H1 (cell line): ENCODE data around the gene GK2. TPM values are rescaled to one million over a fixed set of nuclear protein-coding genes. Genes with fewer than 3 reads are reported as not detected.

Source experiments
- CTCF ChIA-PET: fragments of 300-600 bp; sonication (Branson Sonifier 250); formaldehyde crosslinking; loops from one replicate; lab custom pipeline; 2021; ENCODE audit not compliant: partially characterized antibody; lab: Charles Lee
- POLR2A ChIA-PET: fragments of 300-600 bp; sonication (Branson Sonifier 250); formaldehyde crosslinking; loops from one replicate; lab custom pipeline; 2021; ENCODE audit warnings: inconsistent platforms; ENCODE audit not compliant: partially characterized antibody; lab: Charles Lee
- DNase-seq, 2 experiments: peaks; one replicate each; pipeline versions ENCODE4 v3.0.0 to v3.0.0-alpha.2; 2010 to 2022; ENCODE audit warnings: low spot score in 2 of 2, low read depth in 1 of 2, mixed read lengths in 1 of 2
- FAIRE-seq: peaks from 2 replicates; lab custom pipeline; 2011; peaks lifted over from hg19 to GRCh38; lab: Jason Lieb, UNC
- H2AFZ ChIP-seq: 2 replicates; pipeline ENCODE4 v1.8.1; 2012; ENCODE audit warnings: low read length, inconsistent platforms
- H2AK5ac ChIP-seq: 2 replicates; pipeline ENCODE4 v1.6.1; 2013; ENCODE audit warnings: low read depth, low read length
- H2BK120ac ChIP-seq: replicated peaks from 2 replicates; pipeline ENCODE3; 2013; ENCODE audit warnings: low read depth, low read length, inconsistent platforms
- H2BK12ac ChIP-seq: 2 replicates; pipeline ENCODE4 v1.6.1; 2013; ENCODE audit warnings: low read depth, low read length
- H2BK15ac ChIP-seq: 2 replicates; pipeline ENCODE4 v1.6.1; 2013; ENCODE audit warnings: low read length
- H2BK20ac ChIP-seq: 2 replicates; pipeline ENCODE4 v1.6.1; 2013; ENCODE audit warnings: low read length
- H2BK5ac ChIP-seq: 2 replicates; pipeline ENCODE4 v1.6.1; 2013; ENCODE audit warnings: low read depth, low read length
- H3K14ac ChIP-seq: 2 replicates; pipeline ENCODE4 v1.6.1; 2013; ENCODE audit warnings: inconsistent platforms; ENCODE audit not compliant: insufficient read length
- H3K18ac ChIP-seq: 2 replicates; pipeline ENCODE4 v1.6.1; 2013; ENCODE audit warnings: low read length; ENCODE audit errors: extremely low read depth
- H3K23ac ChIP-seq: 2 replicates; pipeline ENCODE4 v1.6.1; 2013; ENCODE audit warnings: inconsistent platforms; ENCODE audit not compliant: insufficient read length
- H3K23me2 ChIP-seq: 2 replicates; pipeline ENCODE4 v1.6.1; 2013; ENCODE audit warnings: low read depth, low read length
- H3K27ac ChIP-seq: 2 replicates; pipeline ENCODE4 v1.6.1; 2011; ENCODE audit warnings: low read depth, low read length, inconsistent platforms
- H3K27me3 ChIP-seq, 4 experiments: replicated peaks in 1 of 4; 1 replicate in 1 of 4; 2 replicates in 3 of 4; pipeline versions ENCODE4 v1.6.1 to v1.8.1; 2011 to 2013; ENCODE audit warnings: low read length in 3 of 4, mild to moderate bottlenecking in 3 of 4, inconsistent platforms in 2 of 4, mixed read lengths in 2 of 4, moderate library complexity in 1 of 4; ENCODE audit not compliant: control insufficient read depth in 3 of 4, insufficient read depth in 3 of 4; ENCODE audit errors: extremely low read depth in 1 of 4
- H3K36me3 ChIP-seq, 4 experiments: 2 replicates each; pipeline versions ENCODE4 v1.6.1 to v1.8.1; 2011 to 2013; ENCODE audit warnings: mild to moderate bottlenecking in 4 of 4, low read length in 3 of 4, moderate library complexity in 2 of 4, control low read depth in 1 of 4, inconsistent platforms in 1 of 4; ENCODE audit not compliant: insufficient read depth in 4 of 4, control insufficient read depth in 2 of 4
- H3K4ac ChIP-seq: replicated peaks from 2 replicates; pipeline ENCODE3; 2013; ENCODE audit warnings: low read length, low read depth, mixed read lengths, inconsistent platforms; ENCODE audit not compliant: insufficient read length
- H3K4me1 ChIP-seq, 4 experiments: replicated peaks in 1 of 4; 1 replicate in 1 of 4; 2 replicates in 3 of 4; pipeline versions ENCODE4 v1.6.1 to v1.8.1; 2011 to 2013; ENCODE audit warnings: low read length in 3 of 4, inconsistent platforms in 2 of 4, mixed read lengths in 1 of 4; ENCODE audit not compliant: insufficient read depth in 4 of 4, control insufficient read depth in 3 of 4
- H3K4me2 ChIP-seq, 2 experiments: 2 replicates each; pipeline versions ENCODE4 v1.6.1 to v1.8.1; 2011 to 2013; ENCODE audit warnings: low read depth in 2 of 2, low read length in 2 of 2, control low read depth in 1 of 2, inconsistent platforms in 1 of 2, mild to moderate bottlenecking in 1 of 2; ENCODE audit not compliant: insufficient read depth in 1 of 2
- H3K4me3 ChIP-seq, 4 experiments: fragments of 200-600, 300-600 bp in 1 of 4; sonication (generic), shearing (Covaris generic), sonication (Bioruptor Twin) in 1 of 4; 2 replicates each; pipeline versions ENCODE4 v1.5.1 to v1.8.1; 2011 to 2016; ENCODE audit warnings: low read length in 4 of 4, low read depth in 3 of 4, control low read depth in 2 of 4, inconsistent platforms in 2 of 4, mild to moderate bottlenecking in 2 of 4, mixed read lengths in 1 of 4, moderate library complexity in 1 of 4; ENCODE audit not compliant: insufficient read depth in 2 of 4; ENCODE audit errors: extremely low read depth in 1 of 4
- H3K56ac ChIP-seq: replicated peaks from 2 replicates; pipeline ENCODE3; 2013; ENCODE audit warnings: low read depth, mild to moderate bottlenecking, mixed read lengths, low read length, inconsistent platforms; ENCODE audit not compliant: insufficient read length
- H3K79me1 ChIP-seq: 2 replicates; pipeline ENCODE4 v1.6.1; 2013; ENCODE audit warnings: low read depth, low read length, control low read depth
- H3K79me2 ChIP-seq, 2 experiments: 2 replicates each; pipeline versions ENCODE4 v1.6.1 to v1.8.1; 2012 to 2013; ENCODE audit warnings: low read length in 2 of 2, mild to moderate bottlenecking in 2 of 2, inconsistent platforms in 1 of 2; ENCODE audit not compliant: insufficient read depth in 2 of 2, control insufficient read depth in 1 of 2
- H3K9ac ChIP-seq, 4 experiments: replicated peaks in 1 of 4; 1 replicate in 1 of 4; 2 replicates in 3 of 4; pipeline versions ENCODE4 v1.6.1 to v1.8.1; 2011 to 2013; ENCODE audit warnings: low read depth in 3 of 4, low read length in 3 of 4, control low read depth in 2 of 4, mild to moderate bottlenecking in 2 of 4, moderate library complexity in 2 of 4, inconsistent platforms in 1 of 4; ENCODE audit errors: extremely low read depth in 1 of 4
- H3K9me3 ChIP-seq, 2 experiments: 2 replicates each; pipeline versions ENCODE4 v1.6.1 to v1.8.1; 2012 to 2013; ENCODE audit warnings: mild to moderate bottlenecking in 2 of 2, moderate library complexity in 2 of 2, control low read depth in 1 of 2, inconsistent platforms in 1 of 2, low read depth in 1 of 2, low read length in 1 of 2, mixed read lengths in 1 of 2; ENCODE audit not compliant: insufficient read depth in 2 of 2
- H4K20me1 ChIP-seq, 2 experiments: replicated peaks in 1 of 2; 2 replicates each; pipeline versions ENCODE3 to v1.8.1; 2011 to 2013; ENCODE audit warnings: inconsistent platforms in 2 of 2, low read length in 2 of 2, mild to moderate bottlenecking in 1 of 2; ENCODE audit not compliant: insufficient read depth in 2 of 2, control insufficient read depth in 1 of 2
- H4K5ac ChIP-seq: 2 replicates; pipeline ENCODE4 v1.6.1; 2013; ENCODE audit warnings: low read length, low read depth, mixed read lengths, inconsistent platforms; ENCODE audit not compliant: insufficient read length
- H4K8ac ChIP-seq: 2 replicates; pipeline ENCODE4 v1.8.0; 2013; ENCODE audit warnings: mild to moderate bottlenecking, moderate library complexity, low read length, inconsistent platforms; ENCODE audit not compliant: insufficient read depth; ENCODE audit errors: extremely low read depth
- H4K91ac ChIP-seq: replicated peaks from 2 replicates; pipeline ENCODE3; 2013; ENCODE audit warnings: low read length, mixed read lengths, inconsistent platforms; ENCODE audit not compliant: insufficient read length
- CBX5 ChIP-seq: fragments of 300-800, 300-1000 bp; sonication (generic); IDR thresholded peaks from 2 replicates; pipeline ENCODE4 v1.7.1; 2016; ENCODE audit warnings: antibody characterized with exemption, low read length, low read depth
- CHD1 ChIP-seq: IDR thresholded peaks from 2 replicates; pipeline ENCODE4 v1.6.1; 2012; ENCODE audit warnings: low read depth, low read length, improper control_type of control experiment
- HDAC2 ChIP-seq, 2 experiments: fragments of 300-600 bp in 1 of 2; sonication (generic) in 1 of 2; IDR thresholded peaks; 2 replicates each; pipeline ENCODE4 v1.6.1; 2011 to 2012; ENCODE audit warnings: low read depth in 2 of 2, low read length in 2 of 2, mild to moderate bottlenecking in 2 of 2, moderate library complexity in 2 of 2, borderline replicate concordance in 1 of 2, inconsistent platforms in 1 of 2
- MAFK ChIP-seq: IDR thresholded peaks from 2 replicates; pipeline ENCODE4 v1.6.1; 2012; ENCODE audit warnings: low read depth, mild to moderate bottlenecking, improper control_type of control experiment, low read length
- PHF8 ChIP-seq: fragments of 200-600 bp; sonication (generic); conservative IDR thresholded peaks from 2 replicates; pipeline ENCODE4 v1.7.1; 2012; ENCODE audit warnings: low read depth, mild to moderate bottlenecking, inconsistent platforms, low read length, moderate library complexity
- POU5F1 ChIP-seq: IDR thresholded peaks from 2 replicates; pipeline ENCODE4 v1.6.1; 2011; ENCODE audit warnings: low read depth, mild to moderate bottlenecking, low read length, moderate library complexity
- RBBP5 ChIP-seq: IDR thresholded peaks from 2 replicates; pipeline ENCODE4 v1.7.1; 2012; ENCODE audit warnings: low read depth, mild to moderate bottlenecking, inconsistent platforms, low read length, moderate library complexity, borderline replicate concordance
- WGBS, 2 experiments: shearing (Covaris generic) in 1 of 2; methylation state at CpG; one replicate each; pipeline versions ENCODE4 v1.1.6 to v1.1.7; 2013 to 2015; ENCODE audit warnings: low lambda C conversion rate in 2 of 2, mixed read lengths in 2 of 2, inconsistent platforms in 1 of 2, low coverage in 1 of 2, missing lambda C conversion rate in 1 of 2; ENCODE audit not compliant: insufficient replicate concordance in 2 of 2, insufficient coverage in 1 of 2, insufficient read length in 1 of 2; ENCODE audit errors: extremely low coverage in 1 of 2, missing lambda C conversion rate in 1 of 2; 5-methylcytosine and 5-hydroxymethylcytosine counted together
- polyA plus RNA-seq, 7 experiments: library from polyadenylated mRNA; depleted of rRNA in 3 of 7; stranded (reverse) in 5 of 7; unstranded in 2 of 7; fragments of >200 nt in 5 of 7; fragments of 200-250 nt in 2 of 7; gene quantifications; 1 replicate in 5 of 7; 2 replicates in 1 of 7; 4 replicates in 1 of 7; pipeline versions ENCODE4 v1.2.1 to v1.2.3, GENCODE V29; 2011 to 2013; ENCODE audit warnings: missing spikeins in 2 of 7, mixed read lengths in 2 of 7
- total RNA-seq: library from RNA; stranded (reverse); fragmentation: NEBNext Ultra II Directional; extraction: Animal tissue kit (Norgen Biotek cat#: 25700); gene quantifications from 2 replicates; pipeline ENCODE4 v1.2.1, GENCODE V29; 2021
- TF ChIP-seq, protein P1 (sequence below): IDR thresholded peaks from 2 replicates; pipeline ENCODE4 v1.6.1; 2012; ENCODE audit warnings: low read length, inconsistent platforms

Gene GK2
- total and polyA plus RNA-seq, 2 of the 8 experiments (the other 6 are each of a cell fraction or from before 2014, with no cell fraction given): not detected

DNA sequence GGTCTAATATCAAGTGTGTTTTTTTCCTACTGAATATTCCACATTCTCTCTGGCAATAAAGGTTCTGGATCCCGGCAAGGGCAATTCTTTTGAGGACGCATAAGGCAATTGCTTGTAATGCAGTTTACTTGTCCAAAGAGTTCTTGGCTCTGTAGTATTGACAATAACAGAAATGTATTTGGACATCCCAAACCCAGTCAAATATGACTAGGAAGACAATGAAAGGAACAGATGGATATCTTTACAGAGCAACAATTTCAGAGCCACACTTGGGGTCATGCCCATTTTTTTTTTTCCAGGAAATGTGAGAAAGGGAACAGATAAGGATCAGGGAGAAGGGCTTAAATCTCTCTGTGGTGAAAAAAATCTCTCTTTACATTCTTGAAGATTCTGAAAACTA lies 12.2 kb downstream of the GK2 start:
- Histone ChIP-seq H2BK120ac (no peak overlapping the region), H3K79me2 (no peaks in the 10 kb centered on the region), H3K23me2 (no peaks in the 10 kb centered on the region), H4K8ac (no peak overlapping the region), H3K27me3 (no peaks in the 10 kb centered on the region), H2AK5ac (no peak overlapping the region), H3K79me1 (no peaks in the 10 kb centered on the region), H3K18ac (no peak overlapping the region), H3K9ac (no peak overlapping the region), H3K23ac (no peak overlapping the region), H2BK20ac (no peak overlapping the region), H4K20me1 (no peaks in the 10 kb centered on the region), H2AFZ (no peak overlapping the region), H4K91ac (no peak overlapping the region), H3K4ac (no peak overlapping the region), H3K14ac (no peak overlapping the region), H3K56ac (no peak overlapping the region), H2BK15ac (no peak overlapping the region), H3K27ac (no peak overlapping the region), H3K9me3 (no peaks in the 10 kb centered on the region), H3K4me1 (no peaks in the 10 kb centered on the region), H3K4me3 (no peak overlapping the region), H2BK5ac (no peak overlapping the region), H3K4me2 (no peak overlapping the region), H3K36me3 (no peaks in the 10 kb centered on the region; a peak in 1 of 8 replicates), H4K5ac (no peak overlapping the region), H2BK12ac (no peak overlapping the region)
- DNase-seq (no peak), FAIRE-seq (no peak)
- ChIA-PET POLR2A (no interaction called here), CTCF (no interaction called here)
- 96% methylated on average over 2 of the region's 2 CpGs; no CpG with 5 or more reads in 1 of the 2 experiments for WGBS, 2 experiments
- no peak for TF ChIP-seq POU5F1
- TF ChIP-seq CBX5: no peak
- no peak for TF ChIP-seq MAFK
- TF ChIP-seq, protein P1, sequence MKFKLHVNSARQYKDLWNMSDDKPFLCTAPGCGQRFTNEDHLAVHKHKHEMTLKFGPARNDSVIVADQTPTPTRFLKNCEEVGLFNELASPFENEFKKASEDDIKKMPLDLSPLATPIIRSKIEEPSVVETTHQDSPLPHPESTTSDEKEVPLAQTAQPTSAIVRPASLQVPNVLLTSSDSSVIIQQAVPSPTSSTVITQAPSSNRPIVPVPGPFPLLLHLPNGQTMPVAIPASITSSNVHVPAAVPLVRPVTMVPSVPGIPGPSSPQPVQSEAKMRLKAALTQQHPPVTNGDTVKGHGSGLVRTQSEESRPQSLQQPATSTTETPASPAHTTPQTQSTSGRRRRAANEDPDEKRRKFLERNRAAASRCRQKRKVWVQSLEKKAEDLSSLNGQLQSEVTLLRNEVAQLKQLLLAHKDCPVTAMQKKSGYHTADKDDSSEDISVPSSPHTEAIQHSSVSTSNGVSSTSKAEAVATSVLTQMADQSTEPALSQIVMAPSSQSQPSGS: no peak
- no peak for TF ChIP-seq RBBP5
- TF ChIP-seq PHF8: no peak
- no peak for TF ChIP-seq CHD1
- no peak for TF ChIP-seq HDAC2 (IDR thresholded peaks at IDR 0.05; ENCODE audit: borderline replicate concordance in 1 of 2, low read depth in 2 of 2, low read length in 2 of 2)
